Gastroesophageal sphincter (tissue), 4 donors: ENCODE results near the gene AQP12B. TPM values are rescaled to one million over a fixed set of nuclear protein-coding genes. Genes with fewer than 3 reads are reported as not detected.

Experiments
- ATAC-seq: fragments of 150-250 bp; one replicate; pipeline ENCODE4 v1.9.1; 2016; ENCODE audit warnings: mild to moderate bottlenecking, moderate library complexity
- H3K27ac ChIP-seq, 4 donors: fragments of 200-600 bp; sonication (generic) in 3 of 4; 1 replicate in 3 of 4; 2 replicates in 1 of 4; pipeline ENCODE4 v1.5.1; 2016 to 2019
- H3K27me3 ChIP-seq: fragments of 200-600 bp; sonication (generic); one replicate; pipeline ENCODE4 v1.5.1; 2019
- H3K36me3 ChIP-seq, 2 donors: fragments of 200-600 bp; sonication (generic); one replicate each; pipeline ENCODE4 v1.5.1; 2019; ENCODE audit warnings: control low read depth in 1 of 2
- H3K4me1 ChIP-seq, 3 donors: fragments of 200-600 bp; sonication (generic); 1 replicate in 2 of 3; 2 replicates in 1 of 3; pipeline ENCODE4 v1.5.1; 2016 to 2019; ENCODE audit warnings: control low read depth in 2 of 3
- H3K4me3 ChIP-seq, 2 donors: fragments of 200-600 bp; sonication (generic); one replicate each; pipeline ENCODE4 v1.5.1; 2019; ENCODE audit warnings: mild to moderate bottlenecking in 1 of 2, moderate library complexity in 1 of 2
- H3K9me3 ChIP-seq, 3 donors: fragments of 200-600 bp; sonication (generic); one replicate each; pipeline ENCODE4 v1.5.1; 2017 to 2019; ENCODE audit warnings: control low read depth in 2 of 3
- CTCF ChIP-seq, 4 experiments: fragments of 200-600 bp in 2 of 4; fragments of 450-650 bp in 2 of 4; sonication (generic) in 1 of 4; IDR thresholded peaks; one replicate each; pipeline ENCODE4 v1.5.1; 2017 to 2019; ENCODE audit warnings: antibody characterized with exemption in 4 of 4, mild to moderate bottlenecking in 2 of 4, moderate library complexity in 2 of 4
- EP300 ChIP-seq: sonication (generic); formaldehyde crosslinking; IDR thresholded peaks from one replicate; pipeline ENCODE4 v1.6.1; 2017; ENCODE audit warnings: antibody characterized with exemption, mild to moderate bottlenecking
- POLR2A ChIP-seq, 2 donors: fragments of 450-650 bp; IDR thresholded peaks; one replicate each; pipeline ENCODE4 v1.6.1; 2017; ENCODE audit warnings: antibody characterized with exemption in 2 of 2, mild to moderate bottlenecking in 2 of 2, moderate library complexity in 1 of 2
- POLR2AphosphoS5 ChIP-seq: sonication (generic); formaldehyde crosslinking; IDR thresholded peaks from one replicate; pipeline ENCODE4 v1.6.1; 2017; ENCODE audit warnings: antibody characterized with exemption
- WGBS, 2 donors: methylation state at CpG; one replicate each; pipeline ENCODE4 v1.1.5; 2018; ENCODE audit warnings: low coverage in 1 of 2; 5-methylcytosine and 5-hydroxymethylcytosine counted together
- total RNA-seq, 4 donors: library from RNA; depleted of rRNA; stranded (reverse); fragments of >200 nt; gene quantifications; one replicate each; pipeline ENCODE4 v1.1.0, GENCODE V29; 2016

Gene AQP12B
- total RNA-seq, 4 donors from 2014 or later: not detected

GRCh38 chr2:240638512-240639160, 44.0 kb downstream of the AQP12B start:
- TF ChIP-seq CTCF (IDR thresholded peaks at IDR 0.05) (no peak), POLR2A (IDR thresholded peaks at IDR 0.05) (no peak), EP300 (no peak), POLR2AphosphoS5 (peak; percentile 14)
- Histone ChIP-seq H3K9me3 (peaks cover 0 to 4% (median 0%) of the 10 kb centered on the region in 3 donors), H3K4me1 (peaks cover 0 to 12% (median 0%) of the 10 kb centered on the region in 3 donors), H3K36me3 (no peaks in the 10 kb centered on the region), H3K27ac (peak overlapping the region in 2 of 4 donors; percentile 26 to 71), H3K4me3 (no peak overlapping the region), H3K27me3 (peaks cover 68% of the 10 kb centered on the region)
- WGBS, 2 donors: 42 to 60% methylated on average over 3 to 12 of the region's 18 CpGs
- ATAC-seq: peak; percentile 68

GRCh38 chr2:240637901-240638345, 44.8 kb downstream of the AQP12B start:
- peak overlapping the region in 1 of 4 donors; percentile 71 for H3K27ac ChIP-seq
- peaks cover 61% of the 10 kb centered on the region for H3K27me3 ChIP-seq
- H3K36me3 ChIP-seq: no peaks in the 10 kb centered on the region
- no peak for ATAC-seq
- H3K9me3 ChIP-seq: peaks cover 0 to 5% (median 0%) of the 10 kb centered on the region in 3 donors
- WGBS, 2 donors: 100% methylated on average over 1 of the region's 8 CpGs; no CpG with 5 or more reads in 1 of the 2 donors
- H3K4me3 ChIP-seq: no peak overlapping the region
- TF ChIP-seq POLR2A (IDR thresholded peaks at IDR 0.05) (no peak), CTCF (IDR thresholded peaks at IDR 0.05) (no peak), EP300 (no peak), POLR2AphosphoS5 (no peak)
- H3K4me1 ChIP-seq: peaks cover 0 to 12% (median 0%) of the 10 kb centered on the region in 3 donors

GRCh38 chr2:240637116-240637900, 45.4 kb downstream of the AQP12B start:
- Histone ChIP-seq H3K4me3 (no peak overlapping the region), H3K36me3 (no peaks in the 10 kb centered on the region), H3K27me3 (peaks cover 55% of the 10 kb centered on the region), H3K27ac (peak overlapping the region in 1 of 4 donors; percentile 71), H3K4me1 (peaks cover 0 to 12% (median 0%) of the 10 kb centered on the region in 3 donors), H3K9me3 (peaks cover 0 to 5% (median 0%) of the 10 kb centered on the region in 3 donors)
- TF ChIP-seq POLR2AphosphoS5: no peak
- TF ChIP-seq CTCF (IDR thresholded peaks at IDR 0.05): no peak
- no peak for TF ChIP-seq EP300
- TF ChIP-seq POLR2A (IDR thresholded peaks at IDR 0.05): no peak
- no peak for ATAC-seq
- 65 to 87% methylated on average over 3 to 6 of the region's 17 CpGs for WGBS, 2 donors

- Histone ChIP-seq H3K27me3 (peaks cover 52% of the 10 kb centered on the region), H3K27ac (peak overlapping the region in 1 of 4 donors; percentile 71), H3K4me3 (no peak overlapping the region), H3K4me1 (peaks cover 0 to 12% (median 0%) of the 10 kb centered on the region in 3 donors), H3K9me3 (peaks cover 0 to 5% (median 0%) of the 10 kb centered on the region in 3 donors), H3K36me3 (no peaks in the 10 kb centered on the region)
- WGBS, 2 donors: 75 to 78% methylated on average over 5 to 8 of the region's 11 CpGs
- TF ChIP-seq POLR2AphosphoS5: no peak
- TF ChIP-seq EP300: no peak
- no peak for TF ChIP-seq POLR2A (IDR thresholded peaks at IDR 0.05)
- TF ChIP-seq CTCF (IDR thresholded peaks at IDR 0.05): no peak
- no peak for ATAC-seq
Observed at GRCh38 chr2:240636563-240637115, 46.0 kb downstream of the AQP12B start.
